Kidney capillary endothelial cell (primary cell): ENCODE data around the gene C21orf91.
"Not testable (repeated sequence)": the region's sequence is repeated elsewhere in the genome, so short reads cannot be mapped to it uniquely, and the experiment has no call there.

Experiments used
- DNase-seq: peaks from one replicate; pipeline ENCODE4 v3.0.0-alpha.2; 2018; ENCODE audit warnings: low spot score

Gene C21orf91

DNA sequence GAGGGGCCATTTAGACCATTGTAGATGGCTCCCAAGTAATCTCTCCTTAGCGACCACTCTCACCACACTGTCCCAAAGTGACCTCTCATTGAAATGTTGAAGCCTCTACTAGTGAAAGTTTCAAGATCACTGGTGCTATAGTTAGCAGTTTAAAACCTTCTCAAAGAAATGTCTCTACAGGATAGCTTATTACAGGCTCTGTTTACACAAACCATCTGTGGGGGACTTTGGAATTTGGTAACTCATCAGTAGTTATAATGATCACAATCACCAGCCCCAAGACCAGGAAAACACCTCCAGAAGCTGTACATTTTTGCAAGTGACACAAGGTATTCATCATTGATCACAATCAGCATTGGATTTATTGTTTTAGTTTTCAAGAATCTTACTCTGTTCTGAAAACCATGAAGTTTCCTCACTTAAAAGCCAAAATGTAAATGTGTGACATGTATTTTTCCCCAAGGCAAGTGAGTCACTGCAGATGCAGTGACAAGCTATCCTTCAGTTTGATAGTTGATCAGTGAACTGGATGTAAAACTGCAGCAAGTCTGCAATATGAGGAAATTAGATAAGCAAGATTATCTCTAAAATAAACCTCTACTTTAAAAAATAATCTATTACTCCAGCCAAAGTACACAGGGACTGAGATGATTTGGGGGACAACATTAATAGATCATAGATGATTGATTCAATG is 41.9 kb downstream of the C21orf91 start:
- DNase-seq = no peak

DNA sequence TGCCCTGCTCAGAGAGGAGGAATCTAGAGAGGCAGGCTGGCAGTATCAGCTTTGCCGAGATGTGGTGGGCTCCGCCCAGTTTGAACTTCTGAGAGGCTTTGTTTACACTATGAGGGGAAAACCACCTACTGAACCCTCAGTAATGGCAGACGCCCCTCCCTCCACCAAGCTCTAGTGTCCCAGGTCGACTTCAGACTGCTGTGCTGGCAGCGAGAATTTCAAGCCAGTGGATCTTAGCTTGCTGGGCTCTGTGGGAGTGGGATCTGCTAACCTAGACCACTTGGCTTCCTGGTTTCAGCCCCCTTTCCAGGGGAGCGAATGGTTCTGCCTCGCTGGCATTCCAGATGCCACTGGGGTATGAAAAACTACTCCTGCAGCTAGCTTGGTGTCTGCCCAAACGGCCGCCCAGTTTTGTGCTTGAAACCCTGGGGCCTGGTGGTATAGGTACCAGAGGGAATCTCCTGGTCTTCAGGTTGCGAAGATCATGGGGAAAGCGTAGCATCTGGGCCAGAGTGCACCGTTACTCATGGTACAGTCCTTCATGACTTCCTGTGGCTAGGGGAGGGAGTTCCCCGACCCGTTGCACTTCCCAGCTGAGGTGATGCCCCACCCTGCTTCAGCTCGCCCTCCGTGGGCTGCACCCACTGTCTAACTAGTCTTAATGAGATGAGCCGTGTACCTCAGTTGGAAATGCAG is 43.6 kb downstream of the C21orf91 start:
- DNase-seq = no peak

DNA sequence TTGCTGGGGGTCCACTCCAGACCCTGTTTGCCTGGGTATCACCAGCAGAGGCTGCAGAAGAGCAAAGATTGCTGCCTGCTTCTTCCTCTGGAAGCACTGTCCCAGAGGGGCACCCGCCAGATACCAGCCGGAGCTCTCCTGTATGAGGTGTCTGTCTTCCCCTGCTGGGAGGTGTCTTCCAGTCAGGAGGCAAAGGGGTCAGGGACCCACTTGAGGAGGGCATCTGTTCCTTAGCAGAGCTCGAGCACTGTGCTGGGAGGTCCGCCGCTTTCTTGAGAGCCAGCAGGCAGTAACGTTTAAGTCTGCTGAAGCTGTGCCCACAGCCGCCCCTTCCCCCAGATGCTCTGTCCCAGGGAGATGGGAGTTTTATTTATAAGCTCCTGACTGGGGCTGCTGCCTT is 44.1 kb downstream of the C21orf91 start:
- DNase-seq = not testable (repeated sequence)

GRCh38 chr21:17769447-17769845 is 49.7 kb downstream of the C21orf91 start:
- DNase-seq = no peak

DNA sequence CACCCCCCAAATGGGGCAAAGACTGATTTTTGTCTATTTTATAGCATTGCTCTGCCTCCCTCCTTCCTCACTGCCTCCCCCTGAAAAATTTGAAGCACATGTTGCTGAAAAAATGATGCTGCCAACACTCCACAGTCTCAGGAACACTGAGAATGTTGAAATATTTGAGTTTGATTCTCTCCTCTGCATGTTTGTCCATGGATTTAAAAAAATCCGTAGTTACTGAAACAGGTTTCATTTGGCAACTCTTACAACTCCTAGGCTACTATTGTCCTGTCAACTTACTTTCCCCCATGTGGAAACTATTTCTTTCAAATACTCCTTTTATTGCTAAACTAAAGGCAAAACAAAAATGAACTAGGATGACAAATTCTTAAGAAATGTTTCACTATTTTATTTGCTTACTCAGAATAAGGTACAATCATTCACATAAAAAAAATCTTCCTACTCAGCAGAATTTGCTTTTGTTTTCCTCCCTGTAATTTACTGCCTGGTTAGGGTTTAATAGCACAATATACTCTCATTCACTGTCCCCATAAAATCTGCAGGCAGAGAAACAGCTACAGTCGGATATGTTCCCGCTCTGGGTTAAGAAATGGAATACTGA is 50.2 kb downstream of the C21orf91 start:
- DNase-seq = no peak

DNA sequence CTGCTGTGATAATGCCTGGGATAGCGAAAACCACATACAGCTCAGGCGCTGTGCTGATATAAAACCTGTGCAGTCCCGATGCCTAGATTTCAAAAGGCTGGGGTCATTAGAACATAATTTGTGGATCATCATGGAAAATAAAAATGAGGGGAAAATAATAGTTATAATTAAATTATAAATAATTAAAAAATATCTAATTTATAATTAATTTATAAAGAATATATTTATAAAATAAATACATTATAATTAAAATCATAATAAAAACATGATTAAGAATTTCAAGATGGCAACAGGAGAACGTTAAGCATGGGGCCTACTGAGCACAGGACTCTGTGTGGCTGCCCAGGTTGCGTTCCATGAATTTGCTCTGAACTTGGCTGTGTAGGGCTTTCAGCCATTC is 53.9 kb downstream of the C21orf91 start:
- DNase-seq = no peak

GRCh38 chr21:17763288-17764037 is 55.7 kb downstream of the C21orf91 start:
- no peak for DNase-seq

GRCh38 chr21:17759511-17760178 is 59.5 kb downstream of the C21orf91 start:
- DNase-seq = no peak

GRCh38 chr21:17758683-17759082 is 60.5 kb downstream of the C21orf91 start:
- DNase-seq = no peak

GRCh38 chr21:17757671-17758070 is 61.5 kb downstream of the C21orf91 start:
- DNase-seq = no peak

DNA sequence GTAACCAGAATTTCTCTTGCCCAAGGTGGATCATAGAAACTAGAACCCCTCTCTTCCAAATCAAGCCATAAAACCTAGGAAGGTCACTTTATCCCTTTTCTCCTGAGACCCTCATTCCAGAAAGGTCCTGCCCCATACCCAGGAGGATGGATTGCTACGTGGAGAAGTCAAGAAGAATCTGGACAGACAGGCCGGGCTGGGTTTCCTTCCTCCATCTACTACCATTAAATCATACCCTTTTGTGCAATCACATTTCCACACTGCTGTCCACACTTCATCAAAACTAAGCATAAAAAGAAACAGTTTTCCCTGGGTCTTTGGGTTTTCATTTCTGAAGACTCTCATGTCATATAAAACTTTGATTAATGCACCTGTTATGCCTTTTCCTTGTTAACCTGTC is 65.4 kb downstream of the C21orf91 start:
- DNase-seq = no peak

GRCh38 chr21:17752171-17752570 is 67.0 kb downstream of the C21orf91 start:
- DNase-seq = no peak

DNA sequence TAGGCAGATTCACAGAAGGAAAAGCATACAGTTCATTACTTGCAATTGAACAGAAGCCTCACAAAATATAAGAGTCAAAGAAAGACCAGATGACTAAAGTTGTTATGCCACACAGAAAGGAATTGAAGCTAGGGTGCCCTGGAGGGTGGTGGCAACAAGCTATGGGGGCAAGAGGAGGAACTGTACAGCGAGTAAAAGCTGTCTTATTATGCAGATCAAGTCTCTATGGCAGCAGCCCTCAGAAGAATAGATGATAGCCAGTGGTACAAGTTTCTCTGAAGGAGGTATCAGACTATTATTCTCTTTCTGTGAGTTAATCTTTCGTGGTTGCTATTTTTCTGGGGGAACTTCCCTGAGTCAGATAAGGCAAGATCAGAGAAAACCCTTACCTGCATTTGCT is 72.2 kb downstream of the C21orf91 start:
- no peak for DNase-seq

GRCh38 chr21:17745086-17745485 is 74.1 kb downstream of the C21orf91 start:
- DNase-seq = no peak

DNA sequence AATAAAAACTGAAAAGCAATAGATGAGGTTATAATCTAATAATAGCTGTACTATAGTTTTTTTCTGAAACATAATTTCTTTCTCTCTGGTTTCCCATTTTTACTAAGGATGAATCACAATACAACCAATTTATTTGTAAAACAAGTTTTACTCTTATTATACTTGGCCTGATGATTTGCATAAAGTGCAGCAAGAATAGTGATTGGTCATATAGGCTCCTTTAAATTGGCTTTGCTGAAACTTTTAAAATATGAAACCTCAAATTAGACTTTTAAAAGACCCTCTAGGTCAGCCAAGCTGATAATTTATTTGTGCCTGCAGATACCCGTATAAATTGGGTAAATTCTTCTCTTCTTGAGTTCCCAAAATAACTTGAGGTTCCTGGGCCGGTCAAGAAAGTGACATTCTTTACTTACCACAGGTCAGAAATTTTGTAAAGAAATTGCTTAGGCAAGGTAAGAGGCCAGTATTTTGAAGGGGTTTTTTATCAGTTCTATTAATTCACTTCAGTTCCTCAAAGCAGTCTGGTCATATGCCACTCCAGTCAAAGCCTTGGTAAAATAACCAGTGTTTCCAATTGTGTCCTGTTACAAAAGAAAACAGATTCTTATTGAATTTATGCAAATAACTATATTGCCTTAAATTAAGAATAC is 76.1 kb downstream of the C21orf91 start:
- DNase-seq = no peak

DNA sequence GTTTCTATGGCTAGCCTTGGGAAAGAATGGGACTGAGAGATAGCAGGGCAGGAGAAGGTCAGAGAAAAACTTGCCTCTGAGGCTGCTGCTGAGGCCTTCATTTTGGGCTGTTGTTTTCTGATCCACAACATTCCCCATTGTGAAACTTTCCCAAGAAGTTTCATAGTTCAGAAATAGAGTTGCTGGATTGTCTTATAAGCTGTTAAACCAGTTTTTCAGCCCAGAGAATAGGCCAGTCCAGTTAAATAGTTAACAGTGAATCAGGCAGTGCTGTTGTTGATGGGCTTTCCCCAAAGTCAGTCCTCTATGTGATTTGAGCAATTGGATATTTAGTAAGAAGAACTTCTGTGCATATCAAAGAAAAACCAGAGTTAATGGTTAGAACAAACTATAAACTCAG is 77.0 kb downstream of the C21orf91 start:
- DNase-seq = no peak
